Testis (tissue), 3 donors: ENCODE data around the gene EIF3M. TPM values are rescaled to one million over a fixed set of nuclear protein-coding genes. Genes with fewer than 3 reads are reported as not detected.
"Not testable (repeated sequence)": the region's sequence is repeated elsewhere in the genome, so short reads cannot be mapped to it uniquely, and the experiment has no call there.

Experiments used
- DNase-seq: peaks from one replicate; pipeline ENCODE4 v3.0.0-alpha.2; 2019
- H3K27ac ChIP-seq, 2 donors: fragments of 200-600 bp; sonication (generic); one replicate each; pipeline ENCODE4 v1.5.1; 2019
- H3K27me3 ChIP-seq: fragments of 200-600 bp; sonication (generic); one replicate; pipeline ENCODE4 v1.5.1; 2019
- H3K36me3 ChIP-seq: fragments of 200-600 bp; sonication (generic); one replicate; pipeline ENCODE4 v1.5.1; 2017; ENCODE audit warnings: low read depth; ENCODE audit errors: missing control alignments
- H3K4me1 ChIP-seq: fragments of 200-600 bp; sonication (generic); one replicate; pipeline ENCODE4 v1.5.1; 2019
- H3K4me3 ChIP-seq, 2 donors: fragments of 200-600 bp; sonication (generic); one replicate each; pipeline ENCODE4 v1.5.1; 2017 to 2019
- H3K9me3 ChIP-seq: fragments of 200-600 bp; sonication (generic); one replicate; pipeline ENCODE4 v1.5.1; 2017
- CTCF ChIP-seq, 3 experiments: fragments of 450-650 bp in 2 of 3; fragments of 200-600 bp in 1 of 3; sonication (generic) in 1 of 3; IDR thresholded peaks; one replicate each; pipeline ENCODE4 v1.5.1; 2016 to 2019; ENCODE audit warnings: antibody characterized with exemption in 3 of 3, mild to moderate bottlenecking in 2 of 3, moderate library complexity in 1 of 3
- POLR2A ChIP-seq: fragments of 450-650 bp; IDR thresholded peaks from one replicate; pipeline ENCODE4 v1.6.1; 2017; ENCODE audit warnings: antibody characterized with exemption, mild to moderate bottlenecking, moderate library complexity
- WGBS, 2 donors: methylation state at CpG; one replicate each; pipeline ENCODE4 v1.1.5; 2018; 5-methylcytosine and 5-hydroxymethylcytosine counted together
- intact Hi-C: fragments of 100-400 bp; cut with DNase I; formaldehyde crosslinking; loops from one replicate; pipeline ENCODE4 v1.15.1; 2023; ENCODE audit warnings: low total_unique reads
- polyA plus RNA-seq: library from polyadenylated mRNA; stranded (reverse); fragments of 350-450 nt; fragmentation: Illumina TruSeq; extraction: RNeasy Lipid Tissue Mini Kit (QIAGEN cat#74804); gene quantifications from one replicate; pipeline ENCODE4 v1.2.3, GENCODE V29; 2014; ENCODE audit warnings: low read depth, low replicate concordance; ENCODE audit not compliant: insufficient read depth
- total RNA-seq, 2 donors: library from RNA; depleted of rRNA; stranded (reverse); fragments of >200 nt; gene quantifications; one replicate each; pipeline ENCODE4 v1.2.3, GENCODE V29; 2016

Gene EIF3M
- total and polyA plus RNA-seq, 3 donors from 2014 or later = 221 to 369 (median 228) TPM

GRCh38 chr11:32606220-32606619, 22.6 kb downstream of the EIF3M start:
- Histone ChIP-seq H3K4me3 (no peak overlapping the region), H3K9me3 (no peaks in the 10 kb centered on the region), H3K27me3 (no peaks in the 10 kb centered on the region), H3K27ac (no peak overlapping the region), H3K36me3 (no peaks in the 10 kb centered on the region), H3K4me1 (no peaks in the 10 kb centered on the region)
- intact Hi-C loops = no loop called here
- DNase-seq = no peak
- TF ChIP-seq CTCF (IDR thresholded peaks at IDR 0.05) = no peak
- TF ChIP-seq POLR2A = no peak

- H3K4me3 ChIP-seq, DNase-seq, H3K4me1 ChIP-seq, H3K27ac ChIP-seq, H3K36me3 ChIP-seq, intact Hi-C loops, H3K27me3 ChIP-seq, H3K9me3 ChIP-seq: not testable (repeated sequence)
- WGBS, 2 donors = 95% methylated on average over 4 of the region's 4 CpGs
Observed at GRCh38 chr11:32608826-32609225, 25.2 kb downstream of the EIF3M start.

GRCh38 chr11:32610797-32611352, 27.2 kb downstream of the EIF3M start:
- Histone ChIP-seq H3K27me3 (no peaks in the 10 kb centered on the region), H3K27ac (no peak overlapping the region), H3K36me3 (no peaks in the 10 kb centered on the region), H3K9me3 (no peaks in the 10 kb centered on the region), H3K4me1 (no peaks in the 10 kb centered on the region), H3K4me3 (no peak overlapping the region)
- 83 to 88% methylated on average over 3 of the region's 3 CpGs for WGBS, 2 donors
- intact Hi-C loops = no loop called here
- no peak for DNase-seq
- TF ChIP-seq CTCF (IDR thresholded peaks at IDR 0.05) = no peak
- TF ChIP-seq POLR2A = no peak

DNA sequence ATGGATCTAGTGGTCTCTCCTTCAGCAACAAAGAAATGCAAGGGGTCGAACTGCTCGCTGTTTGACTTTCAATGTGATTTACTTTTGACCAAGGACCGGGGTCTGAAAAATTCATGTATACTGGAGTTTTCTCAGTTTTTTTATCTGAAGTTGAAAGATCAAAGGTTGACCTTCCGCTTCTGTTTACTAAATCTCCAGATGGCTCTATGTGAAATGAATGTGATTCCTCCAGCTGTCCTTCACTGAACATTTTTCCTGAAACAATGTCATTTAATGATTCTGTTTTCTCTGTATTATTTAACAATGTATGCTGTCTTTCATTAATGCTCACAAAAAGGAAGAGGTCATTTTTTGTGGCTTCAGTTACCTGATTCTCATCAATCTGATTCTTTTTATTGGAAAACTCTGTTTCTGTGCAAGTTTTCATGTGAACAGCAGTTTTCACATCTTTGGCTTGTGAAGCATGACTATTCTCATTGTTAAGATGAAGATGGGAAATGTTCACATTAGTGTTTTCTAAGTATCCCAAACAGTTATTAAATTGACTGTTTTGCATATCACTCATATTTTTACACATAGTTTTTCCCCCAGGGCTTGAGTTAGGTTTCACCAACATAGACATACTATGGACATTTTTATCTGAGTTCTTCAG, 30.0 kb downstream of the EIF3M start:
- TF ChIP-seq CTCF (IDR thresholded peaks at IDR 0.05) = no peak
- TF ChIP-seq POLR2A = no peak
- H3K4me1 ChIP-seq = no peaks in the 10 kb centered on the region
- no peak overlapping the region for H3K4me3 ChIP-seq
- H3K36me3 ChIP-seq = no peaks in the 10 kb centered on the region
- no peak overlapping the region for H3K27ac ChIP-seq
- H3K9me3 ChIP-seq = no peaks in the 10 kb centered on the region
- intact Hi-C loops = no loop called here
- no peak for DNase-seq
- H3K27me3 ChIP-seq = no peaks in the 10 kb centered on the region
- 63 to 69% methylated on average over 4 of the region's 4 CpGs for WGBS, 2 donors

DNA sequence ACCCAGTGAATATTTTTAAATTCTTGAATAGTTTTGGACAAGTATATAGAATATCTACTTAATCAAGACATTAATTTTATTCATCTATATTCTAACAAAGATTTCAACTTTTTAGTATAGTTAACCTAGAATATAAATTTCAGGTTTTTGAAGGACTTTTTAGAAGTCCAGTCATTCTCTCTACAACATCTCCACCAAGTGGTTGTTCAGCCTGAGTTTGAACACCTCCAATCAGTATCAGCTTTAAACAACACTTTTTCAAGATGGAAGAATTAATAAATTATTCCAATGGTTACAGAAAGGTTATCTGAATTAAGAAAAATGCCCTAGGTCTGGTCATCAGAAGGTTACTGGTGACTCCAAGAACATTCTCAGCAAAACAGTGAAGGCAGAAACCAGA, 31.8 kb downstream of the EIF3M start:
- intact Hi-C loops = no loop called here
- no peaks in the 10 kb centered on the region for H3K4me1 ChIP-seq
- H3K9me3 ChIP-seq = no peaks in the 10 kb centered on the region
- no peak overlapping the region for H3K27ac ChIP-seq
- no peak overlapping the region for H3K4me3 ChIP-seq
- H3K36me3 ChIP-seq = no peaks in the 10 kb centered on the region
- TF ChIP-seq CTCF (IDR thresholded peaks at IDR 0.05) (peak in 2 of 3 experiments; percentile 5 to 23), POLR2A (no peak)
- no peak for DNase-seq
- H3K27me3 ChIP-seq = no peaks in the 10 kb centered on the region
